DOHH2 (cell line): ENCODE data around the gene PCDHB11.

Experiments used
- EZH2phosphoT487 ChIP-seq: fragments of 200-600 bp; sonication (generic); IDR thresholded peaks from 2 replicates; pipeline ENCODE4 v1.6.1; 2017; ENCODE audit warnings: borderline replicate concordance, mild to moderate bottlenecking, antibody characterized with exemption, low read length, moderate library complexity, mixed read lengths
- TF ChIP-seq, protein P1 (sequence below): fragments of 200-600 bp; sonication (generic); IDR thresholded peaks from one replicate; pipeline ENCODE4 v1.5.1; 2014; ENCODE audit warnings: antibody characterized with exemption, mild to moderate bottlenecking, low read depth, low read length; ENCODE audit not compliant: poor library complexity, severe bottlenecking

GRCh38 chr5:141175933-141176332 lies 23.5 kb upstream of the PCDHB11 start:
- TF ChIP-seq EZH2phosphoT487: no peak
- TF ChIP-seq, protein P1, sequence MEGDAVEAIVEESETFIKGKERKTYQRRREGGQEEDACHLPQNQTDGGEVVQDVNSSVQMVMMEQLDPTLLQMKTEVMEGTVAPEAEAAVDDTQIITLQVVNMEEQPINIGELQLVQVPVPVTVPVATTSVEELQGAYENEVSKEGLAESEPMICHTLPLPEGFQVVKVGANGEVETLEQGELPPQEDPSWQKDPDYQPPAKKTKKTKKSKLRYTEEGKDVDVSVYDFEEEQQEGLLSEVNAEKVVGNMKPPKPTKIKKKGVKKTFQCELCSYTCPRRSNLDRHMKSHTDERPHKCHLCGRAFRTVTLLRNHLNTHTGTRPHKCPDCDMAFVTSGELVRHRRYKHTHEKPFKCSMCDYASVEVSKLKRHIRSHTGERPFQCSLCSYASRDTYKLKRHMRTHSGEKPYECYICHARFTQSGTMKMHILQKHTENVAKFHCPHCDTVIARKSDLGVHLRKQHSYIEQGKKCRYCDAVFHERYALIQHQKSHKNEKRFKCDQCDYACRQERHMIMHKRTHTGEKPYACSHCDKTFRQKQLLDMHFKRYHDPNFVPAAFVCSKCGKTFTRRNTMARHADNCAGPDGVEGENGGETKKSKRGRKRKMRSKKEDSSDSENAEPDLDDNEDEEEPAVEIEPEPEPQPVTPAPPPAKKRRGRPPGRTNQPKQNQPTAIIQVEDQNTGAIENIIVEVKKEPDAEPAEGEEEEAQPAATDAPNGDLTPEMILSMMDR: no peak
